HG02623 (cell line): ENCODE data around the gene LYZ.

Experiments used
- ATAC-seq: cut with Tn5 transposase; IDR thresholded peaks from one replicate; pipeline ENCODE4 v1.9.1; 2021; ENCODE audit warnings: moderate library complexity; ENCODE audit not compliant: unreplicated experiment

LYZ gene

GRCh38 chr12:69338120-69338859 is 9.9 kb upstream of the LYZ start:
- no peak for ATAC-seq

- ATAC-seq = no peak
These were observed 9.2 kb upstream of the LYZ start for GRCh38 chr12:69338936-69339335.

- ATAC-seq = no peak
These were observed 8.2 kb upstream of the LYZ start for GRCh38 chr12:69339999-69340398.

GRCh38 chr12:69341328-69341727 is 6.9 kb upstream of the LYZ start:
- ATAC-seq = no peak

- ATAC-seq = no peak
These were observed 5.8 kb upstream of the LYZ start for GRCh38 chr12:69342421-69342820.

- no peak for ATAC-seq
These were observed 4.8 kb upstream of the LYZ start for GRCh38 chr12:69343357-69343756.

GRCh38 chr12:69343885-69344612 is 4.1 kb upstream of the LYZ start:
- no peak for ATAC-seq

- ATAC-seq = no peak
These were observed 3.1 kb upstream of the LYZ start for GRCh38 chr12:69345077-69345476.

- no peak for ATAC-seq
These were observed 2.4 kb upstream of the LYZ start for GRCh38 chr12:69345742-69346141.

GRCh38 chr12:69350002-69350626 is 1.9 kb downstream of the LYZ start:
- no peak for ATAC-seq

GRCh38 chr12:69350777-69351176 is 2.6 kb downstream of the LYZ start:
- no peak for ATAC-seq

- no peak for ATAC-seq
These were observed 3.5 kb downstream of the LYZ start for GRCh38 chr12:69351462-69352236.

GRCh38 chr12:69352904-69353303 is 4.7 kb downstream of the LYZ start:
- ATAC-seq = no peak

- ATAC-seq = no peak
These were observed 6.0 kb downstream of the LYZ start for GRCh38 chr12:69354172-69354555.

GRCh38 chr12:69354556-69355187 is 6.5 kb downstream of the LYZ start:
- ATAC-seq = no peak

- ATAC-seq = no peak
These were observed 7.3 kb downstream of the LYZ start for GRCh38 chr12:69355363-69356028.

- ATAC-seq = peak; percentile 77
These were observed 11.6 kb downstream of the LYZ start, which contains the start of gene YEATS4 for GRCh38 chr12:69359531-69360347. TSS of gene YEATS4 (plus strand) at chr12:69359743. CDS start at chr12:69359973, 230 bp downstream.

- ATAC-seq = no peak
These were observed 12.1 kb downstream of the LYZ start for GRCh38 chr12:69360348-69360672.

GRCh38 chr12:69366796-69367195 is 18.6 kb downstream of the LYZ start:
- ATAC-seq = no peak
